Neuronal stem cell (in vitro differentiated cells): ENCODE measurements around the gene MAP3K9.
"Not testable (repeated sequence)": the region's sequence is repeated elsewhere in the genome, so short reads cannot be mapped to it uniquely, and the experiment has no call there.

Experiments
- DNase-seq: peaks from one replicate; pipeline ENCODE4 v3.0.0-alpha.2; 2013; ENCODE audit warnings: low spot score
- H2AFZ ChIP-seq: one replicate; pipeline ENCODE4 v1.6.1; 2013; ENCODE audit warnings: mild to moderate bottlenecking, low read length, inconsistent platforms
- H2AK5ac ChIP-seq: 2 replicates; pipeline ENCODE4 v1.6.1; 2013; ENCODE audit warnings: low read depth, mild to moderate bottlenecking, inconsistent platforms, low read length, moderate library complexity, mixed read lengths
- H2BK120ac ChIP-seq: 2 replicates; pipeline ENCODE4 v1.6.1; 2013; ENCODE audit warnings: low read depth, mild to moderate bottlenecking, inconsistent platforms, low read length, moderate library complexity, mixed read lengths
- H2BK12ac ChIP-seq: one replicate; pipeline ENCODE4 v1.6.1; 2013; ENCODE audit warnings: low read length, inconsistent platforms
- H2BK15ac ChIP-seq: 2 replicates; pipeline ENCODE4 v1.6.1; 2013; ENCODE audit warnings: mild to moderate bottlenecking, low read length, inconsistent platforms, mixed read lengths
- H2BK5ac ChIP-seq: one replicate; pipeline ENCODE4 v1.6.1; 2013; ENCODE audit warnings: inconsistent platforms, mild to moderate bottlenecking, low read length, moderate library complexity
- H3K14ac ChIP-seq: one replicate; pipeline ENCODE4 v1.6.1; 2013; ENCODE audit warnings: low read length, inconsistent platforms
- H3K18ac ChIP-seq: 2 replicates; pipeline ENCODE4 v1.6.1; 2013; ENCODE audit warnings: low read length, inconsistent platforms
- H3K23ac ChIP-seq: 2 replicates; pipeline ENCODE4 v1.6.1; 2013; ENCODE audit warnings: low read depth, mild to moderate bottlenecking, mixed read lengths, low read length, inconsistent platforms; ENCODE audit not compliant: poor library complexity
- H3K27ac ChIP-seq: replicated peaks from 3 replicates; pipeline ENCODE4 v1.5.1; 2013; ENCODE audit warnings: low read length, inconsistent platforms
- H3K27me3 ChIP-seq, 3 experiments: 2 replicates each; pipeline ENCODE4 v1.6.1; 2013; ENCODE audit warnings: low read length in 3 of 3, mild to moderate bottlenecking in 2 of 3, inconsistent platforms in 1 of 3, low read depth in 1 of 3, mixed read lengths in 1 of 3, moderate library complexity in 1 of 3; ENCODE audit not compliant: control insufficient read depth in 3 of 3, insufficient read depth in 3 of 3
- H3K36me3 ChIP-seq, 2 donors: replicated peaks in 1 of 2; 2 replicates each; pipeline ENCODE4 v1.6.1; 2013; ENCODE audit warnings: low read length in 2 of 2; ENCODE audit not compliant: control insufficient read depth in 2 of 2, insufficient read depth in 2 of 2
- H3K4ac ChIP-seq: 2 replicates; pipeline ENCODE4 v1.6.1; 2013; ENCODE audit warnings: inconsistent platforms, mild to moderate bottlenecking, low read length, moderate library complexity
- H3K4me1 ChIP-seq, 2 donors: 1 replicate in 1 of 2; 2 replicates in 1 of 2; pipeline ENCODE4 v1.6.1; 2013; ENCODE audit warnings: low read length in 2 of 2, low read depth in 1 of 2; ENCODE audit not compliant: control insufficient read depth in 2 of 2, insufficient read depth in 1 of 2
- H3K4me2 ChIP-seq: one replicate; pipeline ENCODE4 v1.6.1; 2013; ENCODE audit warnings: mild to moderate bottlenecking, low read length, inconsistent platforms; ENCODE audit not compliant: insufficient read depth, poor library complexity, severe bottlenecking
- H3K4me3 ChIP-seq, 2 donors: 2 replicates each; pipeline ENCODE4 v1.5.1; 2013; ENCODE audit warnings: low read length in 2 of 2, mild to moderate bottlenecking in 2 of 2, inconsistent platforms in 1 of 2, moderate library complexity in 1 of 2
- H3K79me1 ChIP-seq: one replicate; pipeline ENCODE4 v1.6.1; 2013; ENCODE audit warnings: low read depth, mild to moderate bottlenecking, inconsistent platforms, low read length, moderate library complexity
- H3K9ac ChIP-seq: one replicate; pipeline ENCODE4 v1.6.1; 2013; ENCODE audit warnings: mild to moderate bottlenecking, low read depth, low read length, inconsistent platforms; ENCODE audit not compliant: poor library complexity
- H3K9me3 ChIP-seq, 2 donors: replicated peaks in 1 of 2; 2 replicates each; pipeline versions ENCODE3 to v1.6.1; 2013; ENCODE audit warnings: low read length in 2 of 2, mild to moderate bottlenecking in 2 of 2, inconsistent platforms in 1 of 2, low read depth in 1 of 2, mixed read lengths in 1 of 2, moderate library complexity in 1 of 2; ENCODE audit not compliant: control insufficient read depth in 2 of 2, insufficient read depth in 1 of 2
- H4K8ac ChIP-seq: one replicate; pipeline ENCODE4 v1.6.1; 2013; ENCODE audit warnings: low read depth, mild to moderate bottlenecking, inconsistent platforms, low read length, moderate library complexity
- H4K91ac ChIP-seq: one replicate; pipeline ENCODE4 v1.6.1; 2013; ENCODE audit warnings: low read length, low read depth, mild to moderate bottlenecking, inconsistent platforms; ENCODE audit not compliant: poor library complexity
- WGBS, 2 donors: extraction: QIAGEN DNeasy Blood & Tissue Kit; methylation state at CpG; one replicate each; pipeline ENCODE4 v1.1.7; 2013; ENCODE audit warnings: missing lambda C conversion rate in 2 of 2, mixed read lengths in 1 of 2; ENCODE audit not compliant: insufficient read length in 2 of 2, insufficient replicate concordance in 1 of 2; ENCODE audit errors: extremely low coverage in 2 of 2; 5-methylcytosine and 5-hydroxymethylcytosine counted together

MAP3K9 gene

DNA sequence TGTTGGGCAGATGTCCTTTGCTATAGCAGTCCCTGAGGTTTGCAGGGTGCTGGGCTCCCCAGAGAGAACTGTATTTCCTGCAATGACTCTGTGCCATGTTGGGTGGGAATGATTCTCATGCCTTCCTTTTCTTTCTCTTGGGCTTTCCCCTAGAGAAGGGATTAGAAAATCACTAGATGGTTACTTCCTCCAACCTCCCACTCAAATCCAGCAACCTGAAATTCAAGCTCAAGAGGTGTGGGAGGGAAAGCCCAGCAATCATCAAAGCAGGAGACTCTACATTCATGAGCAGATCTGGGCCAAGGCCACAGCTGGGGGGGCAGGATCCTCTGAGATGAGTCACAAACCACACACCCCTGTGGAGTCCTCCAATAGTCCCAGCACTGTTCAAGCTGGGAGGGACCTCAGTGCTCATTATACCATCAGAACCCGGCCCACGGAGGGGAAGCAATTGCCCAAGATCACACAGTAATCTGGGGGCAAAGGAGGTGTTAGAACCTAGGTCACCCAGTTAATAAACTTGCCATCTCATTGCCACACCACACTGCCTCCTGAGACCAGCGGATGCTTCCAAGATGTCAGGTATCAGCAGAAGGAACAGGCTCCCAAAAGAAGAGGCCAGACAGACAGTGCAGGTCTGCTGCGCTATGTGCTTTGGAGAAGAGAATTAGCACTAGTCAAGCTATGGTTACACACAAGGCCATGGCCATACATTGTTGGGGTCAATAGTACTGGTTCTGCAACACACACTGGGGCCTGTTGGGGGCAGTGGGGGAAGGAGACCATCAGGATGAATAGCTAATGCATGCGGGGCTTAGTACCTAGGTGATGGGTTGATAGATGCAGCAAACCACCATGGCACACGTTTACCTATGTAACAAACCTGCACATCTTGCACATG lies 101.9 kb downstream of the MAP3K9 start:
- H2AK5ac ChIP-seq = no peak overlapping the region
- no CpG with 5 or more reads among the region's 6 CpGs for WGBS, 2 donors

DNA sequence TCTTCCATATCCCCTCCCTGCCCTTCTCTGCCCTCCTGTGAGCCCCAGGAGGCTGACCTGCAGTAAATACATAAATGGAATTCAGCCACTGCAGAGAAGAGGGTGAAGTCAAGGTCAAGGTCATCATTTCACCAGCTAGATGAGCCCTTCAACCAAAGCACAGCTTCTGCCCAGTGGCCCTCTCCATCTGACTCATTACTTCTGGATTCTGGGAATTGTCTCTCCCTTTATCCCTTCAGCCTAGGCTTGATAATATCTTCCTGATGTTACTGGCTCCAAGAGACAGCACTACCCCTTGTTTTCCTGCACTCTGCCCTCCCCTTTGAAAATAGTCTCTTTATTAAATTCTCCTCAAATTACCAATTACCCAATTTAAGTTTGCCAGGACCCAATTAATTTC lies 103.1 kb downstream of the MAP3K9 start:
- Histone ChIP-seq H3K9me3 (no peaks in the 10 kb centered on the region), H3K27ac (no peak overlapping the region), H3K9ac (no peak overlapping the region), H2BK15ac (no peak overlapping the region), H3K4me3 (no peak overlapping the region), H4K8ac (no peak overlapping the region), H3K4ac (no peak overlapping the region), H3K4me2 (no peak overlapping the region), H3K27me3 (no peaks in the 10 kb centered on the region), H3K23ac (no peak overlapping the region), H3K36me3 (no peaks in the 10 kb centered on the region), H4K91ac (no peak overlapping the region), H2BK5ac (no peak overlapping the region), H3K18ac (no peak overlapping the region), H2BK120ac (no peak overlapping the region), H2BK12ac (no peak overlapping the region), H3K79me1 (no peaks in the 10 kb centered on the region), H3K14ac (no peak overlapping the region), H2AK5ac (no peak overlapping the region), H2AFZ (no peak overlapping the region), H3K4me1 (peaks cover 0 to 4% of the 10 kb centered on the region in 2 donors)
- no peak for DNase-seq

More for the DNA sequence above, 101.9 kb downstream of the MAP3K9 start:
- Histone ChIP-seq H2BK120ac (no peak overlapping the region), H2AFZ (no peak overlapping the region), H3K36me3 (no peaks in the 10 kb centered on the region), H3K18ac (no peak overlapping the region), H3K4me3 (no peak overlapping the region), H3K9me3 (no peaks in the 10 kb centered on the region), H3K4ac (no peak overlapping the region), H4K8ac (no peak overlapping the region), H3K4me1 (peaks cover 0 to 4% of the 10 kb centered on the region in 2 donors), H3K23ac (no peak overlapping the region), H4K91ac (no peak overlapping the region), H2BK12ac (no peak overlapping the region), H2BK15ac (no peak overlapping the region), H3K79me1 (no peaks in the 10 kb centered on the region), H3K9ac (no peak overlapping the region), H3K14ac (no peak overlapping the region), H2BK5ac (no peak overlapping the region), H3K27ac (no peak overlapping the region), H3K27me3 (peaks cover 0 to 6% (median 0%) of the 10 kb centered on the region in 3 experiments), H3K4me2 (no peak overlapping the region)
- DNase-seq = no peak

GRCh38 chr14:70704960-70705359 lies 104.4 kb downstream of the MAP3K9 start:
- H3K9ac ChIP-seq = no peak overlapping the region
- no peak overlapping the region for H3K18ac ChIP-seq
- no peak overlapping the region for H3K4ac ChIP-seq
- no peak overlapping the region for H2AFZ ChIP-seq
- H3K27ac ChIP-seq = no peak overlapping the region
- H3K4me2 ChIP-seq = no peak overlapping the region
- H2BK5ac ChIP-seq = no peak overlapping the region
- no peak overlapping the region for H3K23ac ChIP-seq
- no peaks in the 10 kb centered on the region for H3K79me1 ChIP-seq
- no peak overlapping the region for H2AK5ac ChIP-seq
- no peaks in the 10 kb centered on the region for H3K9me3 ChIP-seq
- no peak overlapping the region for H4K8ac ChIP-seq
- H3K4me1 ChIP-seq = peaks cover 0 to 4% of the 10 kb centered on the region in 2 donors
- H3K36me3 ChIP-seq = no peaks in the 10 kb centered on the region
- no peak overlapping the region for H2BK15ac ChIP-seq
- no peak overlapping the region for H3K14ac ChIP-seq
- no peak overlapping the region for H4K91ac ChIP-seq
- H3K27me3 ChIP-seq = peaks cover 0 to 8% (median 0%) of the 10 kb centered on the region in 3 experiments
- H3K4me3 ChIP-seq = no peak overlapping the region
- no CpG with 5 or more reads among the region's 1 CpG for WGBS, 2 donors
- no peak overlapping the region for H2BK12ac ChIP-seq
- H2BK120ac ChIP-seq = no peak overlapping the region
- no peak for DNase-seq

DNA sequence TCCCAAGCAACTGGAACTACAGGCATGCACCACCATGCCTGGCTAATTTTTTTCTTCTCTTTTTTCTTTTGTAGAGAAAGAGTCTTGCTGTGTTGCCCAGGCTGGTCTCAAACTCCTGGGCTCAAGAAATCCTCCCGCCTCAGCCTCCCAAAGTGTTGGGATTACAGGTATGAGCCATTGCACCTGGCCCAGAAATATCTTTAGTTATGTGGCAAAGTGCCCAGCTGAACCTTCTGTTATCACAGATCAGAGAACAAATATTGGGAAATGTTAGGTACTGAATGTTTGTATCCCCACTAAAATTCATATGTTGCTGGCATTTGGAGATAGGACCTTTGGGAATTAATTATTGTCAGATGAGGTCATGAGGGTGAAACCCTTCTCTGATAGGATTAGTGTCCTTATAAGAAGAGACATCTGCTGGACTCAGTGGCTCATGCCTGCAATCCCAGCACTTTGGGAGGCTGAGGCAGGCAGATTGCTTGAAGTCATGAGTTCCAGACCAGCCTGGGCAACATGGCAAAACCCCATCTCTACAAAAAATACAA lies 105.6 kb downstream of the MAP3K9 start:
- not testable (repeated sequence) for H3K4me2 ChIP-seq, H3K23ac ChIP-seq, H3K4me3 ChIP-seq, H3K79me1 ChIP-seq, H3K36me3 ChIP-seq, H4K8ac ChIP-seq, H3K9me3 ChIP-seq, H3K9ac ChIP-seq, H2BK120ac ChIP-seq, H3K4me1 ChIP-seq, H2BK5ac ChIP-seq, H2AK5ac ChIP-seq, H3K4ac ChIP-seq, DNase-seq, H3K14ac ChIP-seq, H2BK12ac ChIP-seq, H3K27ac ChIP-seq, H2BK15ac ChIP-seq, H3K27me3 ChIP-seq, H2AFZ ChIP-seq, H4K91ac ChIP-seq, H3K18ac ChIP-seq
- no CpG with 5 or more reads among the region's 1 CpG for WGBS, 2 donors
